ENCODE measurements around the gene KLF14. TPM values are rescaled to one million over a fixed set of nuclear protein-coding genes. Genes with fewer than 3 reads are reported as not detected.

The KLF14 gene
- polyA plus RNA-seq, 1 experiment = not detected

DNA sequence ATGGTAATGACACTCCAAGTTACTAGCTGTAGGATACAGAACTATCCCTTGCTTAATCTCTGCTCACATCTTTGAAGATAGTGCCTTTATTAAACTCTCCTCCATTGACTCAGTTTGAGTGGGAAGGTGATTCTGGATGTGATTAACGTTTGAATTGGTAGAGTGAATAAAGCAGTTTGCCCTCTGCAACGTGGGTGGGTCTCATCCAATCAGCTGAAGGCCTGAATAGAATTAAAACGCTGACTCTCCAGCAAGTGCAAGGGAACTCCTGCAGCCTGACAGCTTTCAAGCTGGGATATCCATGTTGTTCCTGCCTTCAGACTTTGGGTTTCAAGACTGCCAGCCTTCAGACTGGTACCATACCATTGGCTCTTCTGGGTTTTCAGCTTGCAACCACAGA is 21.6 kb downstream of the KLF14 start:
- no peak overlapping the region for H3K4me3 ChIP-seq (ENCODE audit: low read depth, low read length)
- no peaks in the 10 kb centered on the region for H3K9me3 ChIP-seq (ENCODE audit: control insufficient read depth, insufficient read depth, low read length)
- peaks cover 27% of the 10 kb centered on the region for H3K27me3 ChIP-seq (ENCODE audit: control insufficient read depth, insufficient read depth, low read length)
- ChIA-PET POLR2A (no interaction called here), CTCF (interaction anchor here (1.1 kb wide), 1 partner anchor 641 kb away, joined by 3 read pairs; no protein-coding TSS in a partner anchor)
- H3K27ac ChIP-seq (ENCODE audit: low read depth, low read length) = no peak overlapping the region
- DNase-seq (ENCODE audit: low read depth, low spot score) = no peak
- TF ChIP-seq, protein P1, sequence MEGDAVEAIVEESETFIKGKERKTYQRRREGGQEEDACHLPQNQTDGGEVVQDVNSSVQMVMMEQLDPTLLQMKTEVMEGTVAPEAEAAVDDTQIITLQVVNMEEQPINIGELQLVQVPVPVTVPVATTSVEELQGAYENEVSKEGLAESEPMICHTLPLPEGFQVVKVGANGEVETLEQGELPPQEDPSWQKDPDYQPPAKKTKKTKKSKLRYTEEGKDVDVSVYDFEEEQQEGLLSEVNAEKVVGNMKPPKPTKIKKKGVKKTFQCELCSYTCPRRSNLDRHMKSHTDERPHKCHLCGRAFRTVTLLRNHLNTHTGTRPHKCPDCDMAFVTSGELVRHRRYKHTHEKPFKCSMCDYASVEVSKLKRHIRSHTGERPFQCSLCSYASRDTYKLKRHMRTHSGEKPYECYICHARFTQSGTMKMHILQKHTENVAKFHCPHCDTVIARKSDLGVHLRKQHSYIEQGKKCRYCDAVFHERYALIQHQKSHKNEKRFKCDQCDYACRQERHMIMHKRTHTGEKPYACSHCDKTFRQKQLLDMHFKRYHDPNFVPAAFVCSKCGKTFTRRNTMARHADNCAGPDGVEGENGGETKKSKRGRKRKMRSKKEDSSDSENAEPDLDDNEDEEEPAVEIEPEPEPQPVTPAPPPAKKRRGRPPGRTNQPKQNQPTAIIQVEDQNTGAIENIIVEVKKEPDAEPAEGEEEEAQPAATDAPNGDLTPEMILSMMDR (IDR thresholded peaks at IDR 0.05; ENCODE audit: low read depth, low read length) = no peak

DNA sequence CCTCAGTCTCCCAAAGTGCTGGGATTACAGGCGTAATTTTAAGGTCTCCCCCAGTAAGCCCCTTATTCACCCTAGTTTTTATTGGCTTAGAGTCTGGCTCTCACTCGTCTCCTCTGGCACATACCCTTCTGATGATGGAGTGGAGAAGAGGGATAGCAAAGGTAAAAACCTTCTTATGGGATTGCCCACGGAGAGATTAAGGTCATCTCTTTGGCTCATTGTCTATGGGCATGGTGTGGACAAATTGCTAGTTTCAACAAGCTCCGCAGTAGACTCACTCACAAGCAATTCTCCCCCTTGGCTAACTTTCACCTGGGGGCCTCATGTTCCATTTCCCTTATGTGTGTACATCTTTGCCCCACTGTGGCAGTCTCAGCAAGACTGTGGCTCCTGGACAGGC is 25.2 kb downstream of the KLF14 start:
- peaks cover 20% of the 10 kb centered on the region for H3K27me3 ChIP-seq (ENCODE audit: control insufficient read depth, insufficient read depth, low read length)
- DNase-seq (ENCODE audit: low read depth, low spot score) = no peak
- H3K27ac ChIP-seq (ENCODE audit: low read depth, low read length) = no peak overlapping the region
- H3K4me3 ChIP-seq (ENCODE audit: low read depth, low read length) = no peak overlapping the region
- POLR2A ChIA-PET = no interaction called here
- CTCF ChIA-PET = no interaction called here
- TF ChIP-seq, protein P1 (IDR thresholded peaks at IDR 0.05; ENCODE audit: low read depth, low read length) = no peak
- H3K9me3 ChIP-seq (ENCODE audit: control insufficient read depth, insufficient read depth, low read length) = no peaks in the 10 kb centered on the region

DNA sequence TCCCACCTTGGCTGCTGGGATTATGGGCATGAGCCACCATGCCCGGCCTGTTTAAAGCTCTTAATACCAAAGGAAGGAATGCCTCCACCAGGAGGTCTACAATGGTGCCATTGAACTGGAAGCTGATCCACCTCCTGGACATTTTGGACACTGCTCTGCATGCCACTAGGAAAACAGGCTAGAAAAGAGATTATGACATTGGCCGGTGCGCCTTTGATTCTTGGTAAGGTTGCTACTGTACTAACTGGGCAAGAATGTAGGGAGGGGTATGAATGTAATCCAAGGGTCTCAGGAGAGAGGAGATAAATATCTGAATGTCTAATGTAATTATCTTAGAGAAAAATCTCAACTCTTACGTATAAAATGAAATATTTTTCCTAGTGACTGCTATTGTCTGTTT is 26.0 kb downstream of the KLF14 start:
- ChIA-PET CTCF (no interaction called here), POLR2A (no interaction called here)
- no peaks in the 10 kb centered on the region for H3K9me3 ChIP-seq (ENCODE audit: control insufficient read depth, insufficient read depth, low read length)

DNA sequence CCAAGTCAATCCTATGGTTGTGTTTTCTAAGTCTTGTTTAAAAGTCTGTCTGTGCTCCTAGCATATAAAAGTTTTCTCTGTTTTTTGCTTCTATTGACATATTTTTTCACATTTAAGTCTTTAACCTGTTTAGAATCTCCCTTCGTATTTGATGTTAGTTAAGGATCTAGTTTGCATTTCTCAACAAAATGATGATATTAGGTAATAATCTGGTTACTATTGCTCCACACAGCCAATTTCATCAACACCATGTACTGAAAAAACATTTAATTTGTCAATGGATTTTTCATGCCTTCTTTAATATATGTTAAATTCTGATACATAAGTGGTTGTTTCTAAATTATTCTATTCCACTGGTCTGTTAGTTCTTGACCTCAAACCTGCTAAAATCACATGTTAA is 30.2 kb downstream of the KLF14 start:
- CTCF ChIA-PET = no interaction called here
- no peak overlapping the region for H3K27ac ChIP-seq (ENCODE audit: low read depth, low read length)
- DNase-seq (ENCODE audit: low read depth, low spot score) = no peak
- peaks cover 10% of the 10 kb centered on the region for H3K27me3 ChIP-seq (ENCODE audit: control insufficient read depth, insufficient read depth, low read length)
- TF ChIP-seq, protein P1 (IDR thresholded peaks at IDR 0.05; ENCODE audit: low read depth, low read length) = no peak
- POLR2A ChIA-PET = no interaction called here
- H3K9me3 ChIP-seq (ENCODE audit: control insufficient read depth, insufficient read depth, low read length) = no peaks in the 10 kb centered on the region
- no peak overlapping the region for H3K4me3 ChIP-seq (ENCODE audit: low read depth, low read length)

More for the DNA sequence above, 26.0 kb downstream of the KLF14 start:
- TF ChIP-seq, protein P1 (IDR thresholded peaks at IDR 0.05; ENCODE audit: low read depth, low read length) = no peak
- H3K4me3 ChIP-seq (ENCODE audit: low read depth, low read length) = no peak overlapping the region
- no peak for DNase-seq (ENCODE audit: low read depth, low spot score)
- H3K27ac ChIP-seq (ENCODE audit: low read depth, low read length) = no peak overlapping the region
- peaks cover 21% of the 10 kb centered on the region for H3K27me3 ChIP-seq (ENCODE audit: control insufficient read depth, insufficient read depth, low read length)

DNA sequence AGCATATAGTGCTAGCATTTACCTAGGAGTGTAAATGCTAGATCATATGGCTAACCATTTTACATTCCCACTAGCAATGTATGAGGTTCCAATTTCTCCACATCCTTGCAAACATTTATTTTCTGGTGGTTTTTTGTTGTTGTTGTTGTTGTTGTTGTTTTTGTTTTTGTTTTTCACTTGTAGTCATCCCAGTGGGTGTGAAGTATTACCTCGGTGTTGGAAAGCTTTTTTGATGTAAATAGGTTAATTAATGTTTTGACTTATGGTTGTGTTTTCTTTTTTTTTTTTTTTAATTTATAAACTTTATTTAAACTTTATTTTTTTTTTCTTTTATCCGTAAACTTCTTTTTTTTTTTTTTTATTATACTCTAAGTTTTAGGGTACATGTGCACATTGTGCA is 32.4 kb downstream of the KLF14 start:
- Histone ChIP-seq H3K27ac (ENCODE audit: low read depth, low read length) (no peak overlapping the region), H3K9me3 (ENCODE audit: control insufficient read depth, insufficient read depth, low read length) (no peaks in the 10 kb centered on the region), H3K27me3 (ENCODE audit: control insufficient read depth, insufficient read depth, low read length) (peaks cover 2% of the 10 kb centered on the region), H3K4me3 (ENCODE audit: low read depth, low read length) (no peak overlapping the region)
- POLR2A ChIA-PET = no interaction called here
- no peak for DNase-seq (ENCODE audit: low read depth, low spot score)
- CTCF ChIA-PET = no interaction called here
- TF ChIP-seq, protein P1 (IDR thresholded peaks at IDR 0.05; ENCODE audit: low read depth, low read length) = no peak

All from AG04450 (cell line).